ENCODE measurements around the gene CACNA1A.
"Not testable (repeated sequence)": the region's sequence is repeated elsewhere in the genome, so short reads cannot be mapped to it uniquely, and the experiment has no call there.

Gene CACNA1A

GRCh38 chr19:13506471-13506820 is at the start of gene CACNA1A:
Gene CACNA1A, minus strand, starts transcription at chr19:13506479. Its CDS starts 255 bp downstream, at chr19:13506224.
- peak; percentile 25 for DNase-seq
- in situ Hi-C loops (cut with HindIII; ENCODE audit: low pct_ligation_motif_present, low pct_unique_long_range_greater_than_20kb, low sequenced_read_pairs) = no loop called here

- in situ Hi-C loops (cut with HindIII; ENCODE audit: low pct_ligation_motif_present, low pct_unique_long_range_greater_than_20kb, low sequenced_read_pairs) = no loop called here
- DNase-seq = no peak
Observed at GRCh38 chr19:13554506-13555240, 48.4 kb upstream of the CACNA1A start.

GRCh38 chr19:13553880-13554400 is 47.7 kb upstream of the CACNA1A start:
- no peak for DNase-seq
- in situ Hi-C loops (cut with HindIII; ENCODE audit: low pct_ligation_motif_present, low pct_unique_long_range_greater_than_20kb, low sequenced_read_pairs) = no loop called here

- no peak for DNase-seq
- in situ Hi-C loops (cut with HindIII; ENCODE audit: low pct_ligation_motif_present, low pct_unique_long_range_greater_than_20kb, low sequenced_read_pairs) = no loop called here
Observed at GRCh38 chr19:13548131-13548530, 41.9 kb upstream of the CACNA1A start.

GRCh38 chr19:13547102-13547501 is 40.8 kb upstream of the CACNA1A start:
- in situ Hi-C loops (cut with HindIII; ENCODE audit: low pct_ligation_motif_present, low pct_unique_long_range_greater_than_20kb, low sequenced_read_pairs) = no loop called here
- DNase-seq = no peak

GRCh38 chr19:13544423-13544822 is 38.1 kb upstream of the CACNA1A start:
- in situ Hi-C loops (cut with HindIII; ENCODE audit: low pct_ligation_motif_present, low pct_unique_long_range_greater_than_20kb, low sequenced_read_pairs) = no loop called here

GRCh38 chr19:13541554-13541953 is 35.3 kb upstream of the CACNA1A start:
- in situ Hi-C loops (cut with HindIII; ENCODE audit: low pct_ligation_motif_present, low pct_unique_long_range_greater_than_20kb, low sequenced_read_pairs) = no loop called here
- no peak for DNase-seq

More at GRCh38 chr19:13544423-13544822, 38.1 kb upstream of the CACNA1A start:
- DNase-seq = no peak

- in situ Hi-C loops (cut with HindIII; ENCODE audit: low pct_ligation_motif_present, low pct_unique_long_range_greater_than_20kb, low sequenced_read_pairs) = no loop called here
- no peak for DNase-seq
Observed at GRCh38 chr19:13539332-13539731, 33.1 kb upstream of the CACNA1A start.

GRCh38 chr19:13538601-13539253 is 32.4 kb upstream of the CACNA1A start:
- in situ Hi-C loops (cut with HindIII; ENCODE audit: low pct_ligation_motif_present, low pct_unique_long_range_greater_than_20kb, low sequenced_read_pairs) = no loop called here
- no peak for DNase-seq

- in situ Hi-C loops (cut with HindIII; ENCODE audit: low pct_ligation_motif_present, low pct_unique_long_range_greater_than_20kb, low sequenced_read_pairs) = no loop called here
- no peak for DNase-seq
Observed at GRCh38 chr19:13537454-13537853, 31.2 kb upstream of the CACNA1A start.

GRCh38 chr19:13530720-13531119 is 24.4 kb upstream of the CACNA1A start:
- in situ Hi-C loops (cut with HindIII; ENCODE audit: low pct_ligation_motif_present, low pct_unique_long_range_greater_than_20kb, low sequenced_read_pairs) = no loop called here
- DNase-seq = no peak

GRCh38 chr19:13529721-13530120 is 23.4 kb upstream of the CACNA1A start:
- DNase-seq; in situ Hi-C loops (cut with HindIII; ENCODE audit: low pct_ligation_motif_present, low pct_unique_long_range_greater_than_20kb, low sequenced_read_pairs): not testable (repeated sequence)

- in situ Hi-C loops (cut with HindIII; ENCODE audit: low pct_ligation_motif_present, low pct_unique_long_range_greater_than_20kb, low sequenced_read_pairs) = no loop called here
- peak; percentile 32 for DNase-seq
Observed at GRCh38 chr19:13526552-13526951, 20.3 kb upstream of the CACNA1A start.

GRCh38 chr19:13521066-13521465 is 14.8 kb upstream of the CACNA1A start:
- in situ Hi-C loops (cut with HindIII; ENCODE audit: low pct_ligation_motif_present, low pct_unique_long_range_greater_than_20kb, low sequenced_read_pairs) = no loop called here
- DNase-seq = no peak

- in situ Hi-C loops (cut with HindIII; ENCODE audit: low pct_ligation_motif_present, low pct_unique_long_range_greater_than_20kb, low sequenced_read_pairs) = no loop called here
- no peak for DNase-seq
Observed at GRCh38 chr19:13511947-13512346, 5.7 kb upstream of the CACNA1A start.

GRCh38 chr19:13507053-13507611 is 853 bp upstream of the CACNA1A start:
- in situ Hi-C loops (cut with HindIII; ENCODE audit: low pct_ligation_motif_present, low pct_unique_long_range_greater_than_20kb, low sequenced_read_pairs) = no loop called here

GRCh38 chr19:13505761-13506470 is 363 bp downstream of the CACNA1A start:
- in situ Hi-C loops (cut with HindIII; ENCODE audit: low pct_ligation_motif_present, low pct_unique_long_range_greater_than_20kb, low sequenced_read_pairs) = no loop called here
- peak; percentile 3 for DNase-seq

More at GRCh38 chr19:13507053-13507611, 853 bp upstream of the CACNA1A start:
- DNase-seq = peak; percentile 13

GRCh38 chr19:13505164-13505695 is 1.0 kb downstream of the CACNA1A start:
- no peak for DNase-seq
- in situ Hi-C loops (cut with HindIII; ENCODE audit: low pct_ligation_motif_present, low pct_unique_long_range_greater_than_20kb, low sequenced_read_pairs) = no loop called here

Measured in ACHN (cell line).